GM19023 (cell line): Measurements from ENCODE around the gene TSEN2.
"Not testable (repeated sequence)": the region's sequence is repeated elsewhere in the genome, so short reads cannot be mapped to it uniquely, and the experiment has no call there.

Experiments used
- ATAC-seq: cut with Tn5 transposase; IDR thresholded peaks from one replicate; pipeline ENCODE4 v1.9.1; 2021; ENCODE audit warnings: mild to moderate bottlenecking, moderate library complexity; ENCODE audit not compliant: unreplicated experiment

The TSEN2 gene

DNA sequence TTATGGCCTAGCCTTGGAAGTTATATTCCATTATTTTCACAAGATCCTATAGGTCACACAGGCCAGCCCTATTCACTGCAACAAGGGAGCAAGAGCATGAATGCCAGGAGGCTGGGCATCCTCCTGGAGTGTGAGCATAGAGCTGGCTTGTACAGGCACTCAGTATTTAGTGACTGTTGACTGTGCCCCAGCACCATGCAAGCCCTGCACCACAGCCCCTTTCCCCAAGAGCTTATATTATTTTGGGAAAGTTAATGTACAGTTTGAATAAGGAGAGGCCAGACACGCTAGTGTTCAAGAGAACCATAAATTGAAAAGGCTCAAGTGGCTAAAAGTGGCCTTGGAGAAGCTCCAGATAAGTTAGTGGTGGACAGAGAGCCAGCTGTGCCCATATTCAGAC, 32.3 kb upstream of the TSEN2 start:
- ATAC-seq: no peak

DNA sequence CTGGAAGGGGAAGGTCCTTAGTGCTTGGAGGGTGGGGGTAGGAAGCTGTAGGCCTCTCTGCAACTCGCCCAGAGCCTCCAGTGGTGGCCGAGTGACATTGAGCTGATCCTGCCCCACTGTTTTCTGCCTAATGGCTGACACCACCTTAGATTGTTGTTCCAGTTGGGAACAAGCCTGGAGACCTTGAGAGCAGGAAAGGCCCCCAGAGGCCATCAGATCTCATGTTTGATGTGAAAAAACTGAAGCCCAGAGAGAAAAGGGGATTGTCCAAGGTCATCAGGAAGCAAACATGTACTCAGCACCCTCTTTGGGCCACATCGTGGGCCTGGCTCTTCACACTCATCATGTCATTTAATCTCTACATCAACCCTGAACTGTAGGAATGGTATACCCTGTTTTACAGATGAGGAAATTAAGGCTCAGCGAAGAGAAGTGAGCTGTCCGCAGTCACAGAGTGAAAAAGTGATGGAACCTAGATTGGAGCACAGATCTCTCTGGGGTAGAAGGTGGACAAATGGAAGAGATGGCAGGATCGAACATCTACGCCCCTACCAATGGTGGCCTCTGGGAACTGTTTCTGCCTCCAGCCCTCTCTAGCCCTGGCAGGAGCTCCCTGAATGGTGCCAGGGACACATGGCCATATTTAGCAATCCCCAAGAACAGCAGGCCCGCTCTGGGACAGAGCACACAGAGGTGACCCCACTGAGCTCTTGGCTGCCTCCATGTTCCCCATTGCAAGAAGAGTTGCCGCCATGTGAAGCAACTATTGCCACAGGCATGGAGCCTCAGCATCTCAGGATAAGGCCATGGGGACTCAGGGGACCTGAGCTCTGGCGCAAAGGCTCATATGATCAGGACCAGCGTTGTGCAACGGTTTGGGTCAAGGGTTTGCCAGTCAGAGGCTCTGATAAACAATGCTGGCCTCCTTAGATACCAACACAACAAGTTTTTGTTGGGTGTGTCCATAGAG, 31.6 kb upstream of the TSEN2 start:
- no peak for ATAC-seq

DNA sequence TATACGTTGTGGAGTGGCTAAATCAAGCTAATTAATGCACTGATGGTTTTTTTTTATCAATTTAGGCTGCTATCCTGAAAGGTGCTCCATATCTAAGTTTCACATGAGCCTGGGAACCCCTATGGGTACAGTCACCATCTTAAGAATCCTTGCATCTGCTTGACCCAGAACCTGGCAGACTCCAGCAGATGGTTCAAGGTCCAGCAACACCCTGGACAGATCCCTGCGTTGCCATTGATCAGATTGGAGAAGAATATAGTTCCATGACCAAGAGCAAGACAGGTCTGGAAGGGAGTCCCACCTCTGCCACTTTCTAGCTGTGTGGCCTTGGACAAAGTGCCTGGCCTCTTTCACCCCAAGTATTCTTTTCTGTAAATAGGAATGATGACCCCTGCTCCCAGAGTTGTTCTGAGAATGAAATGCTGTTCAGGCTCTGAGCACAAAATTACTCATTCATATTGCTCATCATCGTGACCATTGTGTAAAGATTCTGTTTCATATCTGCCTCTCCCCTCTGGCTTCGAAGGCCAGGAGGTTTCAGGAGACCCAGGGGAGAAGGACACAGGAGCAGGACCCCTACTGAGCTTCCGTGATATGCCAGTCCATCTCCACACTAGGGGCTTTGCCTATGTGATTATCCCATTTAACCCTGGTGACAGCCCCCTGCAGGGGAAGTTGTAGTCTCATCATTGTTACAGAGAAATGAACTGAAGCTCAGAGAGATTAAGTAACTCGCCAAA, 30.0 kb upstream of the TSEN2 start:
- no peak for ATAC-seq

DNA sequence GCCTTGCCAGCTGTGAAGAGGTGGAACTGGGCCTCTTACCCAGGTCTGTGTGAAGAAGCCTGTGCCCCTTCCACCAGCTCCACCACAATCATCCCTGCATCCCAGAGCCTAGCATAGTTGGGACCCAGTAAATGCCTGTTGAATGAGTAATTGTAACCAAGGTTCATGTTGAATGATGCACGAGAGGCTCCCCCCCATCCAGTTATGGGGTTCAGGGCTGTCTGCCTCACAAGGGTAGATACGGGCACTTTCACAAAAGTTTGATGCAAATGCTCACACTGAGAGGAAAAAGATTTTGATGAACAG, 29.5 kb upstream of the TSEN2 start:
- ATAC-seq: no peak

DNA sequence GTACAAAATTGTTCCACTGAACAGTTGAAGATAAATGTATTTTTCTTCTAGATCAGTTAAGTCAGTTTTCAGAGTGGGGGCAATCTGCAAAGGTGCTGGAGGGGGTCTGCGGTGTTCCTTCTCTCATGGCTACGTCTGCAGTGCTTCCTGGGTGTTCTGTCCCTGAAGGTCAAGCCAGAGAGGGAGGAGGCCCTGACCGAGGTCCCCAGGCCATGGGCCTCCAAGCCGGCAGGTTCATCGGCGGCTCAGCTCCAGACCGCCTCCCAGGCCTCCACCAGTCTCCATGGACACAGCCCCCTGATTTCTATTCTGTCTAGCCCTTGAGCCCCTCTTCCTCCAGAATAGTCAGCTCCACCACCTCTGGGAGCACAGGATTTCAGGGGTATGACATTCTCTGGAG, 28.5 kb upstream of the TSEN2 start:
- ATAC-seq: no peak

DNA sequence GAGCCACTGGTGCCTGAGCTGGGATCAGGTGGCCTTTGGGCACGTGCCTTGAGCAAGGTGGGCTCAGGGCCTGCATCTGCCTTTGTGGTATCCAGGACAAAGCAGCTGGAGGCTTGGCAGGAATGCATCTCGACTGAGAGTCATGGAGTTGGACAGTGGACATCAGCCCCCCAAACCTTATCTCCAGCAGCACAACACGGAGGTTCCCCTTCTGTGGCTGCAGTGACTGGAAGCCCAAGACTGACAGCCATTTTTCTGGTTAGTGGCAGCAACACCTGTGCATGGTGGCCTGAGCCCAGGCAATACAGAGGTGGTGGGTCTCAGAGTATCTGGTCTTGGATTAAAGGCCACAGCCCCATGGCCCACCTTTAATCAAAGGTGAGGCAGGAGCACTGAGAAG, 27.8 kb upstream of the TSEN2 start:
- ATAC-seq: no peak

DNA sequence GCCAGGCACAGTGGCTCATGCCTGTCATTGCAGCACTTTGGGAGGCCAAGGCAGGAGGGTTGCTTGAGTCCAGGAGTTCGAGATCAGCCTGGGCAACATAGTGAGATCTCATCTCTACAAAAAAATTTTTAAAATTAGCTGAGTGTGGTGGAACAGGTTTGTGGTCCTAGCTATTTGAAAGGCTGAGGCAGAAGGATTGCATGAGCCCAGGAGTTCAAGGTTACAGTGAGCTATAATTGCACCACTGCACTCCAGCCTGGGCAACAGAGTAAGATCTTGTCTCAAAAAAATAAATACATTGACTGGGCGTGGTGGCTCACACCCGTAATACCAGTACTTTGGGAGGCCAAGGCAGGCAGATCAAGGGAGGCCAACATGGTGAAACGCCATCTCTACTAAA, 26.9 kb upstream of the TSEN2 start:
- ATAC-seq: not testable (repeated sequence)

DNA sequence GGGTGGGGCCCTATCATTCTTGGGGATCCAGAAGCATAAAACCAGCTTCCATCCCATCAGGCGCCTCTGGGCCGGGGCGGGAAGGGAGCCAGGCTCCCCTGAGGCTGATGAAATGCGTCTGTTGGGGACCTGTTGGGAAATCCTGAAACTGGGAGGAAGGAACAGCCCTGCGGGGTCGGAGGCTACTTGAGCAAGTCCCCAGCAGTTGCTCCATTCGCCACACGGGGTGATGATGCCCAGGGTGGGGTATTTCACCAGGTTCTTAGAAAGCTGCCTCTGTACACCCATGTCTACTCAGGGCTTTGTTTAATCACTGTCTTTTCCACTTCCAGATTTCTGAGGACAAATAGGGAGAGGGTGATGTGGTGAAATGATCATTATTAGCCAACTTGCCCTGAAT, 25.4 kb upstream of the TSEN2 start:
- no peak for ATAC-seq

DNA sequence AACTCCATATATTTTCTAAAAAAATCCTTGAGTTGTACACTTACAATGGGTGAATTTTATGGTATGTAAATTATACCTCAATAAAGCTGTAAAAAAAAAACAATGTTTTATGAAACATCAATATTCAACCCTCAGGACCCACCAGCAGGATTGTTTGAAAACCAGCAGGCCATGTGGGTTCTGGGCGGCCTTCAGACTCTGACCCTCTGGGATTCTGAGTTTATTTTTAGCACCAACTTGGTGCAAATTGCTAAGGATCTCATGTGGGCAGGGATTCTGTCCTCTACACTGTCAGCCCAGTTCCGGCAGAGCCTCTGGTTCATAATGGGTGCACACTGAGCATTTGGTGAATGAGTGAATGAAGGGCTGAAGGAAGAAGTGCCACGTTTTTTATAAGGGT, 24.2 kb upstream of the TSEN2 start:
- no peak for ATAC-seq

DNA sequence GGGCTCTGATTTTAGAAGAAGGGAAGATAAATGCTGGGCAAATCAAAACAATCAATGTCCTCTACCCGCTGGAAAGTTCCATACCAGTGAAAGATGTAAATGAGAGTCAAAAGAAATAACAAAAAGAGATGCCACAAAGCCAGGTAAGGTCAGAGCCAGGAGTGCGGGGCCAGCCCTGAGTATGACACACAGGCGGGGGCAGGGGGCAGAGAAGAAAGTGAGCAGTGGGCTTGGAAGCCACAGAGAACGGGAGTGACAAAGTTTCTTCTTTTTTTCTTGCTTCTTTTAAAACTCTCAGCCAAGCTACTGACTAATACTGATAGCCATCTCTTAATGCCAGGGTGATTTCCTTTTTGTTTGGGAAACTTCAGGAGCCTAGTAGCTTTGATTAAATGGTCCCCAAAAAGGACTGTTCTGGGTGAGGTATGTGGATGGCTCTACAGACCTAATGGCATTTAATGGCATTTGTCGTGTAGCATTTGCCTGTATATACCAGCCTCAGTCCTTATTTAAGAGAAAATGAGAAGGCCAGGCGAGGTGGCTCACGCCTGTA, 23.1 kb upstream of the TSEN2 start:
- ATAC-seq: no peak

DNA sequence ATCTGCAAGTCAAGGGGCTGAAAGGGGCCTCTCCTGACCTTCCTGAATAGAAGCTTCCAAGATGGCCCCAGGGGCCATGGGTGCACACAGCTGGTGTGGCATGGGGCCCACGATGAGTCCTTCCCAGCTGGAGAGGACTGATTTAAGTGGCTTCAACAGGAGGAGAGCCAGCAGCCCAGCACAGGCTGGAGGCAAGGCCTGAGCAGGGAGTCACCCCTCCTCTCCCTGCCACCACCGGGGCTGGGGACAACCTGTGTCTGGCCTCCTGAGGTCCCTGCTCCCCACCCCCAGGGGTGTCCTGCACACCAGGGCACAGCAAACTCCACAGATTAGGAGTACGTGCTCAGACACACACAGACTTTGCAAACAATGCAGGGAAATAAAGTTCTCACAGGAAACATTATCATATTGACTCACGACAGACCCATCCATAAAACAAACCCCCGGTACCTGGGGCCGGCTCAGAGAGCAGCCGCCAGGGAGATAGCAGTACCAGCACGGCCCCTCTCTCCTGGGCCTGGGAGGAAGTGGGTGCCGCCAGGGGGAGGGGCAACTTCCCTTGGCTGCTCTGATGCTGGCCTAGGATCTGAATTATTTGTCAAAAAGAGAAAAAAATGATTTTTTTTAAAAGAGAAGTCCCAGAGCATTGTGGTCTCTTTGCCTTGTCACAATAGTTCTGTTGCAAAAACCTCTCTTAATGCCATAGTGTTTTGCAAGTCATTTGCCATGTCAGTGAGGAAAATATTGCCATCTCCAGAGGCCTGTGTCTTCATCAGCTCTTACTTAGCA, 21.9 kb upstream of the TSEN2 start:
- no peak for ATAC-seq

DNA sequence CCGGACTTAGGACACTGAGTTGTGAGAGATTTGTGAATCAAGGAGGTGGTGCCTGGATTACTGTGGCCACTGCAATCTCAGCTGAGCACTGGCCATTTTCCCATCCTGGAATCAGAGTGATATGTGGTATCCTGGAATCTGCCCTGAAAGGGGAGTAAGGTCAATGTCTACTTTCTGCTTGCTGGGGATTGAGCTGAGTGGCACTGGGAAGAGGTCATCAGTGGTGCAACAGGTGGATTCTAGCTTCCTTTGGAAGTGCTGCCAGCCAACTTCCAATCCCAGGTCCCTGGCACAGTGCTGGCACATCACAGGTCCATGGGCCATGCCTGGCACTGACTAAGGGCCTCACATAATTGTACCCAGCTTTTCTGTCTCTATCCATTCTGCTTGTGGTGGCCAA, 20.6 kb upstream of the TSEN2 start:
- ATAC-seq: no peak

DNA sequence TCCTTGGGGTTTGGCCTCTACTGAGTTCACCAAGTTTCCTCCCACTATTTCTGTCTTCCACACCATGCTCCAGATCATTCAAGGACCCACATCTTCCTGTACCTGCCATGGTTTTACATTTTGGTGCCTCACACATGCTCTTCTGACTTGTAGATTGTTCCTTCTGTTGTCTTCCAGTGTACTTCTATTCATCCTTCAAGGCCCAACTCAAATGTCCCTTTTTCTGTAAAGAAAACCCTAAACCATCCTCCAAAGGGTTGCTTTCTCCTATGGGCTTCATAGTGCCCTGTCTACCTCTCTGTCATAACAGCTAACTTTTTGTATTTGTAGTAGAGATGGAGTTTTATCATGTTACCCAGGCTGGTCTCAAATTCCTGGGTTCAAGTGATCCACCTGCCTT, 20.1 kb upstream of the TSEN2 start:
- no peak for ATAC-seq

DNA sequence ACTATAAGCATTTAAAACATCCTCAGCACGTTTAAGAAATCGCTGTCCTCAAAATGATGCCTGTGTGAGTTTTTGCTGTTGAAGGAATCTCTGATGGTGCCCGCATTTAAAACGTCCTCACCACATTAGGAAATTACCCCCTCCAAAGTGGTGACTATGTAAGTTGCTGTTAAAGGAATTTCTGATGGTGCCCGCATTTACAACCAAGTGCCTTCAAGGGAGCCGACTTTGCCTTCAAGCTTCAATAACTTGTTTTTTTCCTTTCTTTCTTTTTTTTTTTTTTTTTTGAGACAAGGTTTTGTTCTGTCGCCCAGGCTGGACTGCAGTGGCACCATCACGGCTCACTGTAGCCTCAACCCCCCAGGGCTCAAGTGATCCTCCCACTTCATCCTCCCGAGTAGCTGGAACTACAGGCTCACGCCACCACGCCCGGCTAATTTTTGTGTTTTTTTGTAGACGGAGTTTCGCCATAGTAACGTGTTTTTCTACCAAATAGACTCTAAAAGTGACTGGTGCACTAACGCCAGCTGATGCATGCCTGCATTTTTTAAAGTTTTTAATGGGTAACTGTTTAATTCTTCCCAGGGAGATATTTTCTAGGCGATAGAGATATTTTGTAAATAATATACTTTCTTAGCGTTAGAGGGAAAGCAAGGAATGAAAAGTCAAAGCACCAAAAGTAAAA, 19.0 kb upstream of the TSEN2 start:
- no peak for ATAC-seq

DNA sequence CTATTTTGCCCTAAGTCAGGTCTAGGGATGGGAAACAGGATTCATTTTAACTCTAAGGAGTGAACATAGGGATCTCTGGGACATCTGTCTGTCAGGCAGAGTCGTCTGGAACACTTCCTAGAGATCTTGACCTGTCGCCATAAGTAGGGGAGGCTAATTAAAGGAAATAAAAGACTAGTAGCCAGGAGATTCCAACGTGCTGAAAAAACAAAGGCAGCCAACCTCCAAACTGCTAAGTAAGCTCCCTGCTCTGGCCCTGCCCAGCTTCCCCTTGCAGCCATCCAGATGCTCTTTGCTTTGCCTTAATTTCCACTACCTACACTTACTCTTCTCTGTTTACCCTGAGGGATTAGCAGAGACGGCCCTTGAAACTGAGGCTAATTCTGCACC, 18.4 kb upstream of the TSEN2 start:
- no peak for ATAC-seq

DNA sequence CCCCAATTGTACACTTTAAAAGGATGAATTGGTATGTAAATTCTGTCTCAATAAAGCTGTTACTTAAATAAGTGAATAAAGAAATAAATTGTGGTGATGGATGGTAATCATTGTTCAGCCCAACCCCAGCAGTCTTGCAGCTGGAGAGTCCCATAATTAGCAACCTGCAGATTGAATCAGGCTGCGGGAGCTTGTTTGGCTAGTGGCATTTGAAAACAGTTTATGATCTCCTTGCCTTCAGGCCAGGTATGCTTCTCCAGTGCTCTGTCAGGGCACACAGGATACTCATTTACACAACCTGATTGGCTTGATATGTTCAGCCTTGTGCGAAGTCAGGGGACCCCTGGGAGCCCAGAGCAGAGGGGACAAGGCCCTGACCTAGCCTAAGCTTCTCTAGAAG, 16.5 kb upstream of the TSEN2 start:
- no peak for ATAC-seq

DNA sequence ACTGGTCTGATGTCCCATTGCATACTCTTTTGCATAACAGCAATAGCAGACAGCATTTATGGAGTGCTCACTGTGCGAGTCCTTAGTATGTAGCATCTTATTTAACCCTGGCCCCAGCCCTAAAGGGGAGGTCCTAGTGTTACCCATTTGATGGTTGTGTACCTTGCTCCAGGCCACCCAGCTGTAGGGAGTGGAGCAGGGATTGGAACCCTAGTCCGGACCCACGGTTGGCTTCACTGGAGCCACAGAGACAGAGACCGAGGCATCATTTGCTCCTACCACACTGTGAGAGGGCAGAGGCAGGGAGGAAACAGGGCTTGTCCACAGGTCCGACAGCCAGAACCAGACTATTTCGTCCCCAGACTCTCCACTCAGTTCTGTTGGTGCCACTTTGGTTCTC, 16.0 kb upstream of the TSEN2 start:
- ATAC-seq: no peak

DNA sequence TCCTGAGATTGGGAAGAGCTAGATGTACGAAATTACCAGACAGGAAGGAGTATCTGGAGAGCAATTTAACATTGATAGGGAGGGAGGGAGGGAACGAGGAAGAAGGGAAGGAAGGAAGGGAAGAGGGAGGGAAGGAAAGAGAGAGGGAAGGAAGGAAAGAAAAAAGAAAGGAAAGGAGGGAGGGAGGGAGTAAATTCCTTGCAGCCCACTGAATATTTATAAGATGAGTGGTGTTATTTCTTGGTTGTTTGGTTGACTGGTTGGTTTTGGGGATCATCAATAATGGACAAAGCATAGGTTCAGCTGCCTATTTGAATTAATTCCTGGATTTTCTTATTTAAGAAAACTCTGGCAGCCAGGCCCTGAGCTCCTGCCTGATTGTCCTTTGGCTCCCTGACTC, 15.5 kb upstream of the TSEN2 start:
- no peak for ATAC-seq

DNA sequence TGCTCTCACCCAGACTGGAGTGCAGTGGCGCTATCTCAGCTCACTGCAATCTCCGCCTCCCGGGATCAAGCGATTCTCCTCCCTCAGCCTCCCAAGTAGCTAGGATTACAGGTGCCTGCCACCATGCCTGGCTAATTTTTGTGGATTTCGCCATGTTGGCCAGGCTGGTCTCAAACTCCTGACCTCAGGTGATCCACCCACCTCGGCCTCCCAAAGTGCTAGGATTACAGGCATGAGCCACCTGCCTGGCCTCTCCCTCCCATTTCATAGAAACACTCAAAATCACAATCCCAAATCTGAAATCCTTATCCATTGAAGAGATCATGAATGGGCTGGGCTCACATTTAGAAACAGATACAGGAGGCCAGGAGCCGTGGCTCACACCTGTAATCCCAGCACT, 15.1 kb upstream of the TSEN2 start:
- ATAC-seq: not testable (repeated sequence)

DNA sequence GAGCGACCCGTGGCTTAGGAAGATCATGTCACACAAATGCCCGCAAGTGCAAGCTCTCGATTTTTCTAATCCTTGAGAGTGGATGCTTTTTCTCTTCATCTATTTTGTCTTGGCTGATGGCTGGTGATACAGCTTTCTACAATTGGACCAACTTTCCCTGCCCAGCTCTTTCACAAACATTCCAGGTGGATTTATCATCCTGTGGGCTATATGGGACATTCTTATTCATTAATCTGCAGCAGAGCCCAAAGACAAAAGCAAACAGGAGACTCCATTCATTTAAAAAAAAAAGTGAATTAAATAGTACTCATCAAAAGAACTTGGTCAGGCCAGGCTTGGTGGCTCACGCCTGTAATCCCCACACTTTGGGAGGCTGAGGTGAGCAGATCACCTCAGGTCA, 14.2 kb upstream of the TSEN2 start:
- no peak for ATAC-seq

DNA sequence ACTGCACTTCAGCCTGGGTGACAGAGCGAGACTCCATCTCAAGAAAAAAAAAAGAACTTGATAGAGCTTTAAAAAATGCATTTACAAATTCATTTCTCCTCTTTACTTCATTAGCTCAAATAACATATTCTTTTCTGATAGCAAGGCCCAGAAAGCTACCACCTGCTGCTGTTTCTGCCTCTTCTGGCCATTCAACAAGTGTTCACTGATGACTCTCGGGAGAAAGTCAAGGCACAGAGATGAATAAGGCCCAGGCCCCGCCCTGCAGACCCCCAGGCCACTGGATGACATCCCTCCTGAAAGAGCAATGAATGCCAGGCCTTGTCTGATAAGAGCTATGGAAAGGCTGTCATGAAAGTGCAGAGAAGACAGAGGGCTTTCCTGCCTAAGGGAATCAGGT, 13.6 kb upstream of the TSEN2 start:
- ATAC-seq: no peak
